ENCODE measurements around the gene ELF1.

- TF ChIP-seq POLR2AphosphoS5 (IDR thresholded peaks at IDR 0.05; ENCODE audit: low read depth, low read length) (no peak), POLR2A (IDR thresholded peaks at IDR 0.05; ENCODE audit: control extremely low read depth in 1 of 2, low read depth in 2 of 2, low read length in 2 of 2) (no peak), MAFK (IDR thresholded peaks at IDR 0.05; ENCODE audit: low read depth, low read length) (no peak), CTBP2 (IDR thresholded peaks at IDR 0.05; ENCODE audit: borderline replicate concordance, insufficient read depth, insufficient read length, low read length) (no peak), SP4 (IDR thresholded peaks at IDR 0.05; ENCODE audit: low read length) (no peak), EZH2 (IDR thresholded peaks at IDR 0.05; ENCODE audit: low read depth, low read length, severe bottlenecking) (no peak), FOSL1 (IDR thresholded peaks at IDR 0.05; ENCODE audit: insufficient read depth, low read depth, low read length) (no peak), USF2 (IDR thresholded peaks at IDR 0.05; ENCODE audit: low read length) (no peak)
- TF ChIP-seq, protein P1, sequence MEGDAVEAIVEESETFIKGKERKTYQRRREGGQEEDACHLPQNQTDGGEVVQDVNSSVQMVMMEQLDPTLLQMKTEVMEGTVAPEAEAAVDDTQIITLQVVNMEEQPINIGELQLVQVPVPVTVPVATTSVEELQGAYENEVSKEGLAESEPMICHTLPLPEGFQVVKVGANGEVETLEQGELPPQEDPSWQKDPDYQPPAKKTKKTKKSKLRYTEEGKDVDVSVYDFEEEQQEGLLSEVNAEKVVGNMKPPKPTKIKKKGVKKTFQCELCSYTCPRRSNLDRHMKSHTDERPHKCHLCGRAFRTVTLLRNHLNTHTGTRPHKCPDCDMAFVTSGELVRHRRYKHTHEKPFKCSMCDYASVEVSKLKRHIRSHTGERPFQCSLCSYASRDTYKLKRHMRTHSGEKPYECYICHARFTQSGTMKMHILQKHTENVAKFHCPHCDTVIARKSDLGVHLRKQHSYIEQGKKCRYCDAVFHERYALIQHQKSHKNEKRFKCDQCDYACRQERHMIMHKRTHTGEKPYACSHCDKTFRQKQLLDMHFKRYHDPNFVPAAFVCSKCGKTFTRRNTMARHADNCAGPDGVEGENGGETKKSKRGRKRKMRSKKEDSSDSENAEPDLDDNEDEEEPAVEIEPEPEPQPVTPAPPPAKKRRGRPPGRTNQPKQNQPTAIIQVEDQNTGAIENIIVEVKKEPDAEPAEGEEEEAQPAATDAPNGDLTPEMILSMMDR (IDR thresholded peaks at IDR 0.05; ENCODE audit: control extremely low read depth in 1 of 3, insufficient read depth in 1 of 3, low read depth in 1 of 3, low read length in 3 of 3): no peak
- TF ChIP-seq, protein P2, sequence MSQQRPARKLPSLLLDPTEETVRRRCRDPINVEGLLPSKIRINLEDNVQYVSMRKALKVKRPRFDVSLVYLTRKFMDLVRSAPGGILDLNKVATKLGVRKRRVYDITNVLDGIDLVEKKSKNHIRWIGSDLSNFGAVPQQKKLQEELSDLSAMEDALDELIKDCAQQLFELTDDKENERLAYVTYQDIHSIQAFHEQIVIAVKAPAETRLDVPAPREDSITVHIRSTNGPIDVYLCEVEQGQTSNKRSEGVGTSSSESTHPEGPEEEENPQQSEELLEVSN (IDR thresholded peaks at IDR 0.05): no peak
- TF ChIP-seq, protein P3, sequence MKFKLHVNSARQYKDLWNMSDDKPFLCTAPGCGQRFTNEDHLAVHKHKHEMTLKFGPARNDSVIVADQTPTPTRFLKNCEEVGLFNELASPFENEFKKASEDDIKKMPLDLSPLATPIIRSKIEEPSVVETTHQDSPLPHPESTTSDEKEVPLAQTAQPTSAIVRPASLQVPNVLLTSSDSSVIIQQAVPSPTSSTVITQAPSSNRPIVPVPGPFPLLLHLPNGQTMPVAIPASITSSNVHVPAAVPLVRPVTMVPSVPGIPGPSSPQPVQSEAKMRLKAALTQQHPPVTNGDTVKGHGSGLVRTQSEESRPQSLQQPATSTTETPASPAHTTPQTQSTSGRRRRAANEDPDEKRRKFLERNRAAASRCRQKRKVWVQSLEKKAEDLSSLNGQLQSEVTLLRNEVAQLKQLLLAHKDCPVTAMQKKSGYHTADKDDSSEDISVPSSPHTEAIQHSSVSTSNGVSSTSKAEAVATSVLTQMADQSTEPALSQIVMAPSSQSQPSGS (IDR thresholded peaks at IDR 0.05; ENCODE audit: low read length): no peak
Measured at GRCh38 chr13:41019011-41019487, at the start of gene ELF1.
